ENCODE results near the gene CHRNB2.
A peak's percentile ranks its signal among the peaks of the same experiment; 100 is the strongest.

Gene CHRNB2

DNA sequence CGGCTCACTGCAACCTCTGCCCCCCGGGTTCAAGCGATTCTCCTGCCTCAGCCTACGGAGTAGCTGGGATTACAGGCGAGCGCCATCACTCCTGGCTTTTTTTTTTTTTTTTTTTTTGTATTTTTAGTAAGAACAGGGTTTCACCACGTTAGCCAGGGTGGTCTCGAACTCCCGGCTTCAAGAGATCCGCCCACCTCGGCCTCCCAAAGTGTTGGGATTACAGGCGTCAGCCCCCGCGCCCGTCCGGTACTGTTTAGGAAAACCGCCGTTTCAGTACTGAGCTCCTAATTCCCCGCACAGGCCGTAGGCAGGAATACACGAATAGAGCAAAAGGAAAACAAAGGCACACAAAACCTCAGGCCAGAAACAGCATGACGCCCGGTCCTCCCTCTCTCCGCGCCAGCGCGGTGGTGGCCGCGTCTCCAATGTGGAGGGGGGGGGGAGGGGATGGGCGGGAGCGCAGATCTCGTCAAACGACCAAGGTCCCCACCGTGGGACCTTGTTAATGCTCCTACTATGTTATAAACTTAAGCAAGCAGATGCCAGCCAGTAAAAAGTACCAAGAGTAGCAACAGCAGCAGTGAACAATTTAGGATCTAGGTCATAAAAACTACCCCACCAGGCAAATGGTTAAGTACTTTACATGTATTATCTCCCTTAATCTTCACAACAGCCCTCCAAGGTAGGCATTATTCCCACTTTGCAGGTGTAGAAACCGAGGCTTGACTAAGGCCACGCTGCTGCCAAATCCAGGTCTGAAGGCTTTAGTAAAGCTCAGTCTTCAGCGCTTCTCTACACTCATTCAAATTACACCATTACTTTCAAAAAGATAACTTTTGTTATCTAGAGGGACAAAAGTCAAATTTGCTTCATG is 41.1 kb downstream of the CHRNB2 start (continued):
- TF ChIP-seq, protein P1, sequence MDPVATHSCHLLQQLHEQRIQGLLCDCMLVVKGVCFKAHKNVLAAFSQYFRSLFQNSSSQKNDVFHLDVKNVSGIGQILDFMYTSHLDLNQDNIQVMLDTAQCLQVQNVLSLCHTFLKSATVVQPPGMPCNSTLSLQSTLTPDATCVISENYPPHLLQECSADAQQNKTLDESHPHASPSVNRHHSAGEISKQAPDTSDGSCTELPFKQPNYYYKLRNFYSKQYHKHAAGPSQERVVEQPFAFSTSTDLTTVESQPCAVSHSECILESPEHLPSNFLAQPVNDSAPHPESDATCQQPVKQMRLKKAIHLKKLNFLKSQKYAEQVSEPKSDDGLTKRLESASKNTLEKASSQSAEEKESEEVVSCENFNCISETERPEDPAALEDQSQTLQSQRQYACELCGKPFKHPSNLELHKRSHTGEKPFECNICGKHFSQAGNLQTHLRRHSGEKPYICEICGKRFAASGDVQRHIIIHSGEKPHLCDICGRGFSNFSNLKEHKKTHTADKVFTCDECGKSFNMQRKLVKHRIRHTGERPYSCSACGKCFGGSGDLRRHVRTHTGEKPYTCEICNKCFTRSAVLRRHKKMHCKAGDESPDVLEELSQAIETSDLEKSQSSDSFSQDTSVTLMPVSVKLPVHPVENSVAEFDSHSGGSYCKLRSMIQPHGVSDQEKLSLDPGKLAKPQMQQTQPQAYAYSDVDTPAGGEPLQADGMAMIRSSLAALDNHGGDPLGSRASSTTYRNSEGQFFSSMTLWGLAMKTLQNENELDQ (tag by site-specific recombination; IDR thresholded peaks at IDR 0.05; ENCODE audit: low read depth): no peak
- TF ChIP-seq, protein P2, sequence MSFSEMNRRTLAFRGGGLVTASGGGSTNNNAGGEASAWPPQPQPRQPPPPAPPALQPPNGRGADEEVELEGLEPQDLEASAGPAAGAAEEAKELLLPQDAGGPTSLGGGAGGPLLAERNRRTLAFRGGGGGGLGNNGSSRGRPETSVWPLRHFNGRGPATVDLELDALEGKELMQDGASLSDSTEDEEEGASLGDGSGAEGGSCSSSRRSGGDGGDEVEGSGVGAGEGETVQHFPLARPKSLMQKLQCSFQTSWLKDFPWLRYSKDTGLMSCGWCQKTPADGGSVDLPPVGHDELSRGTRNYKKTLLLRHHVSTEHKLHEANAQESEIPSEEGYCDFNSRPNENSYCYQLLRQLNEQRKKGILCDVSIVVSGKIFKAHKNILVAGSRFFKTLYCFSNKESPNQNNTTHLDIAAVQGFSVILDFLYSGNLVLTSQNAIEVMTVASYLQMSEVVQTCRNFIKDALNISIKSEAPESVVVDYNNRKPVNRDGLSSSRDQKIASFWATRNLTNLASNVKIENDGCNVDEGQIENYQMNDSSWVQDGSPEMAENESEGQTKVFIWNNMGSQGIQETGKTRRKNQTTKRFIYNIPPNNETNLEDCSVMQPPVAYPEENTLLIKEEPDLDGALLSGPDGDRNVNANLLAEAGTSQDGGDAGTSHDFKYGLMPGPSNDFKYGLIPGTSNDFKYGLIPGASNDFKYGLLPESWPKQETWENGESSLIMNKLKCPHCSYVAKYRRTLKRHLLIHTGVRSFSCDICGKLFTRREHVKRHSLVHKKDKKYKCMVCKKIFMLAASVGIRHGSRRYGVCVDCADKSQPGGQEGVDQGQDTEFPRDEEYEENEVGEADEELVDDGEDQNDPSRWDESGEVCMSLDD (tag by site-specific recombination; IDR thresholded peaks at IDR 0.05): no peak
- TF ChIP-seq, protein P3, sequence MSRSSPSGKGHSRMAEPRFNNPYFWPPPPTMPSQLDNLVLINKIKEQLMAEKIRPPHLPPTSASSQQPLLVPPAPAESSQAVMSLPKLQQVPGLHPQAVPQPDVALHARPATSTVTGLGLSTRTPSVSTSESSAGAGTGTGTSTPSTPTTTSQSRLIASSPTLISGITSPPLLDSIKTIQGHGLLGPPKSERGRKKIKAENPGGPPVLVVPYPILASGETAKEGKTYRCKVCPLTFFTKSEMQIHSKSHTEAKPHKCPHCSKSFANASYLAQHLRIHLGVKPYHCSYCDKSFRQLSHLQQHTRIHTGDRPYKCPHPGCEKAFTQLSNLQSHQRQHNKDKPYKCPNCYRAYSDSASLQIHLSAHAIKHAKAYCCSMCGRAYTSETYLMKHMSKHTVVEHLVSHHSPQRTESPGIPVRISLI (tag by site-specific recombination; IDR thresholded peaks at IDR 0.05): 0 out of 2 replicates have a peak, but pooled peaks have one; percentile 99
- TF ChIP-seq ZNF76 (tag by site-specific recombination; IDR thresholded peaks at IDR 0.05; ENCODE audit: borderline replicate concordance, low read depth) (0 out of 2 replicates have a peak, but pooled peaks have one; percentile 17), ZNF175 (tag by site-specific recombination; IDR thresholded peaks at IDR 0.05) (no peak), ZNF366 (tag by site-specific recombination; conservative IDR thresholded peaks at IDR 0.05) (peak; percentile 83; the same call in 1 of the 2 replicates), YY2 (tag by site-specific recombination; IDR thresholded peaks at IDR 0.05) (no peak), ZBTB1 (tag by site-specific recombination; IDR thresholded peaks at IDR 0.05) (no peak), ZNF19 (tag by site-specific recombination; IDR thresholded peaks at IDR 0.05; ENCODE audit: low read depth) (no peak), ZNF202 (tag by site-specific recombination; IDR thresholded peaks at IDR 0.05; ENCODE audit: borderline replicate concordance) (no peak), ZNF561 (tag by site-specific recombination; IDR thresholded peaks at IDR 0.05; ENCODE audit: borderline replicate concordance) (no peak), ZNF140 (tag by site-specific recombination; IDR thresholded peaks at IDR 0.05) (no peak), ZNF146 (tag by site-specific recombination; IDR thresholded peaks at IDR 0.05) (no peak), ZNF354C (tag by site-specific recombination; IDR thresholded peaks at IDR 0.05; ENCODE audit: borderline replicate concordance, low read depth) (no peak), ZNF24 (tag by site-specific recombination; IDR thresholded peaks at IDR 0.05) (peak; percentile 60; the same call in 1 of the 2 replicates), OVOL3 (tag by site-specific recombination; IDR thresholded peaks at IDR 0.05) (no peak), ZNF596 (tag by site-specific recombination; IDR thresholded peaks at IDR 0.05) (no peak), ZNF600 (tag by site-specific recombination; IDR thresholded peaks at IDR 0.05) (no peak), ZNF426 (tag by site-specific recombination; IDR thresholded peaks at IDR 0.05) (no peak)
- TF ChIP-seq, protein P4, sequence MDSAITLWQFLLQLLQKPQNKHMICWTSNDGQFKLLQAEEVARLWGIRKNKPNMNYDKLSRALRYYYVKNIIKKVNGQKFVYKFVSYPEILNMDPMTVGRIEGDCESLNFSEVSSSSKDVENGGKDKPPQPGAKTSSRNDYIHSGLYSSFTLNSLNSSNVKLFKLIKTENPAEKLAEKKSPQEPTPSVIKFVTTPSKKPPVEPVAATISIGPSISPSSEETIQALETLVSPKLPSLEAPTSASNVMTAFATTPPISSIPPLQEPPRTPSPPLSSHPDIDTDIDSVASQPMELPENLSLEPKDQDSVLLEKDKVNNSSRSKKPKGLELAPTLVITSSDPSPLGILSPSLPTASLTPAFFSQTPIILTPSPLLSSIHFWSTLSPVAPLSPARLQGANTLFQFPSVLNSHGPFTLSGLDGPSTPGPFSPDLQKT (IDR thresholded peaks at IDR 0.05; ENCODE audit: borderline replicate concordance, low read depth, low read length): no peak
- TF ChIP-seq, protein P5, sequence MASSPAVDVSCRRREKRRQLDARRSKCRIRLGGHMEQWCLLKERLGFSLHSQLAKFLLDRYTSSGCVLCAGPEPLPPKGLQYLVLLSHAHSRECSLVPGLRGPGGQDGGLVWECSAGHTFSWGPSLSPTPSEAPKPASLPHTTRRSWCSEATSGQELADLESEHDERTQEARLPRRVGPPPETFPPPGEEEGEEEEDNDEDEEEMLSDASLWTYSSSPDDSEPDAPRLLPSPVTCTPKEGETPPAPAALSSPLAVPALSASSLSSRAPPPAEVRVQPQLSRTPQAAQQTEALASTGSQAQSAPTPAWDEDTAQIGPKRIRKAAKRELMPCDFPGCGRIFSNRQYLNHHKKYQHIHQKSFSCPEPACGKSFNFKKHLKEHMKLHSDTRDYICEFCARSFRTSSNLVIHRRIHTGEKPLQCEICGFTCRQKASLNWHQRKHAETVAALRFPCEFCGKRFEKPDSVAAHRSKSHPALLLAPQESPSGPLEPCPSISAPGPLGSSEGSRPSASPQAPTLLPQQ (tag by site-specific recombination; IDR thresholded peaks at IDR 0.05): no peak
- TF ChIP-seq, protein P6, sequence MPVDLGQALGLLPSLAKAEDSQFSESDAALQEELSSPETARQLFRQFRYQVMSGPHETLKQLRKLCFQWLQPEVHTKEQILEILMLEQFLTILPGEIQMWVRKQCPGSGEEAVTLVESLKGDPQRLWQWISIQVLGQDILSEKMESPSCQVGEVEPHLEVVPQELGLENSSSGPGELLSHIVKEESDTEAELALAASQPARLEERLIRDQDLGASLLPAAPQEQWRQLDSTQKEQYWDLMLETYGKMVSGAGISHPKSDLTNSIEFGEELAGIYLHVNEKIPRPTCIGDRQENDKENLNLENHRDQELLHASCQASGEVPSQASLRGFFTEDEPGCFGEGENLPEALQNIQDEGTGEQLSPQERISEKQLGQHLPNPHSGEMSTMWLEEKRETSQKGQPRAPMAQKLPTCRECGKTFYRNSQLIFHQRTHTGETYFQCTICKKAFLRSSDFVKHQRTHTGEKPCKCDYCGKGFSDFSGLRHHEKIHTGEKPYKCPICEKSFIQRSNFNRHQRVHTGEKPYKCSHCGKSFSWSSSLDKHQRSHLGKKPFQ (tag by site-specific recombination; IDR thresholded peaks at IDR 0.05): no peak
- TF ChIP-seq, protein P7, sequence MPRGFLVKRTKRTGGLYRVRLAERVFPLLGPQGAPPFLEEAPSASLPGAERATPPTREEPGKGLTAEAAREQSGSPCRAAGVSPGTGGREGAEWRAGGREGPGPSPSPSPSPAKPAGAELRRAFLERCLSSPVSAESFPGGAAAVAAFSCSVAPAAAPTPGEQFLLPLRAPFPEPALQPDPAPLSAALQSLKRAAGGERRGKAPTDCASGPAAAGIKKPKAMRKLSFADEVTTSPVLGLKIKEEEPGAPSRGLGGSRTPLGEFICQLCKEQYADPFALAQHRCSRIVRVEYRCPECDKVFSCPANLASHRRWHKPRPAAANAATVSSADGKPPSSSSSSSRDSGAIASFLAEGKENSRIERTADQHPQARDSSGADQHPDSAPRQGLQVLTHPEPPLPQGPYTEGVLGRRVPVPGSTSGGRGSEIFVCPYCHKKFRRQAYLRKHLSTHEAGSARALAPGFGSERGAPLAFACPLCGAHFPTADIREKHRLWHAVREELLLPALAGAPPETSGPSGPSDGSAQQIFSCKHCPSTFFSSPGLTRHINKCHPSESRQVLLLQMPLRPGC (tag by site-specific recombination; IDR thresholded peaks at IDR 0.05): no peak
- TF ChIP-seq, protein P8, sequence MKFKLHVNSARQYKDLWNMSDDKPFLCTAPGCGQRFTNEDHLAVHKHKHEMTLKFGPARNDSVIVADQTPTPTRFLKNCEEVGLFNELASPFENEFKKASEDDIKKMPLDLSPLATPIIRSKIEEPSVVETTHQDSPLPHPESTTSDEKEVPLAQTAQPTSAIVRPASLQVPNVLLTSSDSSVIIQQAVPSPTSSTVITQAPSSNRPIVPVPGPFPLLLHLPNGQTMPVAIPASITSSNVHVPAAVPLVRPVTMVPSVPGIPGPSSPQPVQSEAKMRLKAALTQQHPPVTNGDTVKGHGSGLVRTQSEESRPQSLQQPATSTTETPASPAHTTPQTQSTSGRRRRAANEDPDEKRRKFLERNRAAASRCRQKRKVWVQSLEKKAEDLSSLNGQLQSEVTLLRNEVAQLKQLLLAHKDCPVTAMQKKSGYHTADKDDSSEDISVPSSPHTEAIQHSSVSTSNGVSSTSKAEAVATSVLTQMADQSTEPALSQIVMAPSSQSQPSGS (tag by site-specific recombination; IDR thresholded peaks at IDR 0.05; ENCODE audit: low read depth): no peak

Data from HEK293 (cell line).